Liver (tissue), 9 donors: ENCODE results near the gene ABCA12. TPM values are rescaled to one million over a fixed set of nuclear protein-coding genes. Genes with fewer than 3 reads are reported as not detected.

Source experiments
- DNase-seq: peaks from one replicate; pipeline ENCODE4 v3.0.0-alpha.2; 2017; ENCODE audit warnings: low spot score
- H3K27ac ChIP-seq, 2 donors: one replicate each; pipeline ENCODE4 v1.7.0; 2013; ENCODE audit warnings: inconsistent platforms in 2 of 2, low read length in 2 of 2, control low read depth in 1 of 2, low read depth in 1 of 2, mild to moderate bottlenecking in 1 of 2
- H3K27me3 ChIP-seq, 4 donors: one replicate each; pipeline versions ENCODE4 v1.6.1 to v1.7.0; 2013; ENCODE audit warnings: low read length in 3 of 4, inconsistent platforms in 1 of 4, mild to moderate bottlenecking in 1 of 4, moderate library complexity in 1 of 4; ENCODE audit not compliant: control insufficient read depth in 4 of 4, insufficient read depth in 4 of 4
- H3K36me3 ChIP-seq, 4 donors: one replicate each; pipeline versions ENCODE4 v1.6.1 to v1.7.0; 2013; ENCODE audit warnings: low read length in 3 of 4, mild to moderate bottlenecking in 3 of 4, low read depth in 1 of 4, moderate library complexity in 1 of 4; ENCODE audit not compliant: control insufficient read depth in 4 of 4, insufficient read depth in 3 of 4
- H3K4me1 ChIP-seq, 4 donors: one replicate each; pipeline versions ENCODE4 v1.6.1 to v1.7.0; 2013; ENCODE audit warnings: low read length in 3 of 4, mild to moderate bottlenecking in 3 of 4, moderate library complexity in 1 of 4; ENCODE audit not compliant: control insufficient read depth in 4 of 4, insufficient read depth in 4 of 4
- H3K4me3 ChIP-seq, 3 donors: one replicate each; pipeline versions ENCODE4 v1.6.1 to v1.7.0; 2013; ENCODE audit warnings: low read length in 3 of 3, control low read depth in 1 of 3, low read depth in 1 of 3, mild to moderate bottlenecking in 1 of 3
- H3K9ac ChIP-seq, 2 donors: one replicate each; pipeline ENCODE4 v1.7.0; 2013; ENCODE audit warnings: low read length in 2 of 2, mild to moderate bottlenecking in 2 of 2, moderate library complexity in 2 of 2, control low read depth in 1 of 2, low read depth in 1 of 2
- H3K9me3 ChIP-seq, 4 donors: one replicate each; pipeline versions ENCODE4 v1.6.1 to v1.7.0; 2013; ENCODE audit warnings: low read length in 3 of 4; ENCODE audit not compliant: control insufficient read depth in 4 of 4
- EGR1 ChIP-seq, 2 donors: IDR thresholded peaks; 2 replicates each; pipeline ENCODE4 v1.6.1; 2016 to 2018; ENCODE audit warnings: antibody characterized with exemption in 2 of 2, low read depth in 2 of 2
- FOXA1 ChIP-seq: IDR thresholded peaks from 2 replicates; pipeline ENCODE4 v1.6.1; 2016; ENCODE audit warnings: antibody characterized with exemption
- FOXA2 ChIP-seq: IDR thresholded peaks from 2 replicates; pipeline ENCODE4 v1.6.1; 2016; ENCODE audit warnings: antibody characterized with exemption
- GABPA ChIP-seq, 2 donors: IDR thresholded peaks in 1 of 2; conservative IDR thresholded peaks in 1 of 2; 2 replicates each; pipeline ENCODE4 v1.6.1; 2016; ENCODE audit warnings: antibody characterized with exemption in 2 of 2, mild to moderate bottlenecking in 1 of 2, moderate library complexity in 1 of 2
- HNF4A ChIP-seq, 2 donors: conservative IDR thresholded peaks; 2 replicates each; pipeline ENCODE4 v1.6.1; 2016; ENCODE audit warnings: antibody characterized with exemption in 2 of 2, mild to moderate bottlenecking in 2 of 2
- HNF4G ChIP-seq: IDR thresholded peaks from 2 replicates; pipeline ENCODE4 v1.6.1; 2016; ENCODE audit warnings: antibody characterized with exemption
- JUND ChIP-seq, 2 donors: IDR thresholded peaks; 2 replicates each; pipeline ENCODE4 v1.6.1; 2016; ENCODE audit warnings: antibody characterized with exemption in 2 of 2
- MAX ChIP-seq: IDR thresholded peaks from 2 replicates; pipeline ENCODE4 v1.6.1; 2016; ENCODE audit warnings: antibody characterized with exemption
- NR2F2 ChIP-seq: IDR thresholded peaks from 2 replicates; pipeline ENCODE4 v1.6.1; 2016; ENCODE audit warnings: antibody characterized with exemption
- RAD21 ChIP-seq, 2 donors: IDR thresholded peaks; 2 replicates each; pipeline ENCODE4 v1.6.1; 2016; ENCODE audit warnings: antibody characterized with exemption in 2 of 2, mild to moderate bottlenecking in 2 of 2
- REST ChIP-seq: IDR thresholded peaks from 2 replicates; pipeline ENCODE4 v1.6.1; 2016; ENCODE audit warnings: antibody characterized with exemption, mild to moderate bottlenecking
- RXRA ChIP-seq, 2 donors: IDR thresholded peaks; 2 replicates each; pipeline ENCODE4 v1.6.1; 2017 to 2018; ENCODE audit warnings: antibody characterized with exemption in 2 of 2, mild to moderate bottlenecking in 1 of 2
- SP1 ChIP-seq: IDR thresholded peaks from 2 replicates; pipeline ENCODE4 v1.6.1; 2018; ENCODE audit warnings: antibody characterized with exemption, mild to moderate bottlenecking
- TAF1 ChIP-seq: conservative IDR thresholded peaks from 2 replicates; pipeline ENCODE4 v1.6.1; 2016; ENCODE audit warnings: antibody characterized with exemption, mild to moderate bottlenecking
- YY1 ChIP-seq: IDR thresholded peaks from 2 replicates; pipeline ENCODE4 v1.6.1; 2016; ENCODE audit warnings: antibody characterized with exemption, mild to moderate bottlenecking
- WGBS: extraction: QIAGEN DNeasy Blood & Tissue Kit; methylation state at CpG from one replicate; pipeline ENCODE4 v1.1.7; 2013; 5-methylcytosine and 5-hydroxymethylcytosine counted together
- polyA plus RNA-seq, 2 donors: library from polyadenylated mRNA; stranded (reverse) in 1 of 2; unstranded in 1 of 2; fragments of 200-250 nt in 1 of 2; fragments of >200 nt in 1 of 2; fragmentation: Nextera tagmentation in 1 of 2; extraction: Ambion mirVana in 1 of 2; gene quantifications; one replicate each; pipeline versions ENCODE4 v1.2.1 to v1.2.3, GENCODE V29; 2013 to 2015
- total RNA-seq, 2 donors: library from RNA; depleted of rRNA; stranded (reverse); fragments of >200 nt; gene quantifications; one replicate each; pipeline ENCODE4 v1.2.3, GENCODE V29; 2014
- TF ChIP-seq, protein P1 (sequence below): fragments of 150-350 bp; IDR thresholded peaks from 2 replicates; pipeline ENCODE4 v1.5.1; 2017; ENCODE audit warnings: improper control_type of control experiment, low read depth, low read length; ENCODE audit not compliant: missing input control
- TF ChIP-seq, protein P2 (sequence below): IDR thresholded peaks from 2 replicates; pipeline ENCODE4 v1.6.1; 2016; ENCODE audit warnings: antibody characterized with exemption
- TF ChIP-seq, protein P3 (sequence below): IDR thresholded peaks from 2 replicates; pipeline ENCODE4 v1.6.1; 2016; ENCODE audit warnings: antibody characterized with exemption
- donor health status: healthy.
- donor health status: healthy.
- donor health status: healthy.
- donor health status: healthy.
- donor health status: healthy.

The ABCA12 gene
- total and polyA plus RNA-seq, 4 donors: 0.03 TPM; not detected in 3

- Histone ChIP-seq H3K36me3 (no peaks in the 10 kb centered on the region), H3K27me3 (no peaks in the 10 kb centered on the region), H3K9me3 (no peaks in the 10 kb centered on the region), H3K9ac (no peak overlapping the region), H3K4me3 (no peak overlapping the region), H3K4me1 (no peaks in the 10 kb centered on the region), H3K27ac (no peak overlapping the region)
- 49% methylated on average over 6 of the region's 6 CpGs for WGBS
- TF ChIP-seq HNF4A (conservative IDR thresholded peaks at IDR 0.05): no peak
- no peak for TF ChIP-seq HNF4G
- no peak for TF ChIP-seq REST
- no peak for TF ChIP-seq GABPA (IDR thresholded peaks at IDR 0.05 in 1 of 2, conservative IDR thresholded peaks at IDR 0.05 in 1 of 2)
- no peak for TF ChIP-seq MAX
- TF ChIP-seq NR2F2: no peak
- TF ChIP-seq YY1: no peak
- TF ChIP-seq RXRA (IDR thresholded peaks at IDR 0.05): no peak
- TF ChIP-seq, protein P1, sequence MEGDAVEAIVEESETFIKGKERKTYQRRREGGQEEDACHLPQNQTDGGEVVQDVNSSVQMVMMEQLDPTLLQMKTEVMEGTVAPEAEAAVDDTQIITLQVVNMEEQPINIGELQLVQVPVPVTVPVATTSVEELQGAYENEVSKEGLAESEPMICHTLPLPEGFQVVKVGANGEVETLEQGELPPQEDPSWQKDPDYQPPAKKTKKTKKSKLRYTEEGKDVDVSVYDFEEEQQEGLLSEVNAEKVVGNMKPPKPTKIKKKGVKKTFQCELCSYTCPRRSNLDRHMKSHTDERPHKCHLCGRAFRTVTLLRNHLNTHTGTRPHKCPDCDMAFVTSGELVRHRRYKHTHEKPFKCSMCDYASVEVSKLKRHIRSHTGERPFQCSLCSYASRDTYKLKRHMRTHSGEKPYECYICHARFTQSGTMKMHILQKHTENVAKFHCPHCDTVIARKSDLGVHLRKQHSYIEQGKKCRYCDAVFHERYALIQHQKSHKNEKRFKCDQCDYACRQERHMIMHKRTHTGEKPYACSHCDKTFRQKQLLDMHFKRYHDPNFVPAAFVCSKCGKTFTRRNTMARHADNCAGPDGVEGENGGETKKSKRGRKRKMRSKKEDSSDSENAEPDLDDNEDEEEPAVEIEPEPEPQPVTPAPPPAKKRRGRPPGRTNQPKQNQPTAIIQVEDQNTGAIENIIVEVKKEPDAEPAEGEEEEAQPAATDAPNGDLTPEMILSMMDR: no peak
- TF ChIP-seq EGR1 (IDR thresholded peaks at IDR 0.05; ENCODE audit: low read depth in 2 of 2): no peak
- TF ChIP-seq SP1: no peak
- TF ChIP-seq, protein P2, sequence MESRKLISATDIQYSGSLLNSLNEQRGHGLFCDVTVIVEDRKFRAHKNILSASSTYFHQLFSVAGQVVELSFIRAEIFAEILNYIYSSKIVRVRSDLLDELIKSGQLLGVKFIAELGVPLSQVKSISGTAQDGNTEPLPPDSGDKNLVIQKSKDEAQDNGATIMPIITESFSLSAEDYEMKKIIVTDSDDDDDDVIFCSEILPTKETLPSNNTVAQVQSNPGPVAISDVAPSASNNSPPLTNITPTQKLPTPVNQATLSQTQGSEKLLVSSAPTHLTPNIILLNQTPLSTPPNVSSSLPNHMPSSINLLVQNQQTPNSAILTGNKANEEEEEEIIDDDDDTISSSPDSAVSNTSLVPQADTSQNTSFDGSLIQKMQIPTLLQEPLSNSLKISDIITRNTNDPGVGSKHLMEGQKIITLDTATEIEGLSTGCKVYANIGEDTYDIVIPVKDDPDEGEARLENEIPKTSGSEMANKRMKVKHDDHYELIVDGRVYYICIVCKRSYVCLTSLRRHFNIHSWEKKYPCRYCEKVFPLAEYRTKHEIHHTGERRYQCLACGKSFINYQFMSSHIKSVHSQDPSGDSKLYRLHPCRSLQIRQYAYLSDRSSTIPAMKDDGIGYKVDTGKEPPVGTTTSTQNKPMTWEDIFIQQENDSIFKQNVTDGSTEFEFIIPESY: no peak
- no peak for TF ChIP-seq TAF1
- no peak for TF ChIP-seq FOXA2
- no peak for TF ChIP-seq RAD21 (IDR thresholded peaks at IDR 0.05)
- no peak for TF ChIP-seq FOXA1
- TF ChIP-seq, protein P3, sequence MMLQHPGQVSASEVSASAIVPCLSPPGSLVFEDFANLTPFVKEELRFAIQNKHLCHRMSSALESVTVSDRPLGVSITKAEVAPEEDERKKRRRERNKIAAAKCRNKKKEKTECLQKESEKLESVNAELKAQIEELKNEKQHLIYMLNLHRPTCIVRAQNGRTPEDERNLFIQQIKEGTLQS: no peak
- no peak for TF ChIP-seq JUND (IDR thresholded peaks at IDR 0.05)
- no peak for DNase-seq
Observed at GRCh38 chr2:214904634-214905033, 233.8 kb downstream of the ABCA12 start.
